IPS-NIHi7 (cell line): ENCODE measurements around the gene ACER1.
A peak's percentile ranks its signal among the peaks of the same experiment; 100 is the strongest.
"Not testable (repeated sequence)": the region's sequence is repeated elsewhere in the genome, so short reads cannot be mapped to it uniquely, and the experiment has no call there.

Experiments used
- DNase-seq: peaks from one replicate; pipeline ENCODE4 v3.0.0; 2012; ENCODE audit warnings: mixed read lengths; ENCODE audit errors: extremely low spot score

ACER1 gene

GRCh38 chr19:6333439-6333838, at the start of gene ACER1:
TSS of gene ACER1 (minus strand) at chr19:6333612. CDS start at chr19:6333551, 61 bp downstream.
- DNase-seq: no peak

- DNase-seq: no peak
These were observed 49.8 kb upstream of the ACER1 start for GRCh38 chr19:6383188-6383587.

- no peak for DNase-seq
These were observed 47.8 kb upstream of the ACER1 start for GRCh38 chr19:6381030-6381750.

- no peak for DNase-seq
These were observed 46.3 kb upstream of the ACER1 start for GRCh38 chr19:6379744-6380143.

- DNase-seq: no peak
These were observed 45.1 kb upstream of the ACER1 start for GRCh38 chr19:6378486-6378885.

- no peak for DNase-seq
These were observed 44.6 kb upstream of the ACER1 start for GRCh38 chr19:6378041-6378440.

GRCh38 chr19:6376512-6377190, 43.2 kb upstream of the ACER1 start:
- DNase-seq: no peak

GRCh38 chr19:6375411-6376010, 42.1 kb upstream of the ACER1 start, which contains the start of gene PSPN:
TSS of gene PSPN (minus strand) at chr19:6375933. CDS start at chr19:6375849, 84 bp downstream.
- DNase-seq: no peak

GRCh38 chr19:6374711-6375410, 41.4 kb upstream of the ACER1 start:
- no peak for DNase-seq

- DNase-seq: no peak
These were observed 40.8 kb upstream of the ACER1 start for GRCh38 chr19:6374161-6374709.

- no peak for DNase-seq
These were observed 40.3 kb upstream of the ACER1 start for GRCh38 chr19:6373813-6374108.

- DNase-seq: peak; percentile 93
These were observed 39.8 kb upstream of the ACER1 start for GRCh38 chr19:6373096-6373812.

- DNase-seq: peak; percentile 95
These were observed 39.2 kb upstream of the ACER1 start, which contains the start of gene ALKBH7 for GRCh38 chr19:6372594-6373095. TSS of gene ALKBH7 (plus strand) at chr19:6372794. CDS start at chr19:6372821, 27 bp downstream.

GRCh38 chr19:6364353-6364752, 30.9 kb upstream of the ACER1 start:
- no peak for DNase-seq

- no peak for DNase-seq
These were observed 29.0 kb upstream of the ACER1 start for GRCh38 chr19:6362351-6362801.

- DNase-seq: no peak
These were observed 28.6 kb upstream of the ACER1 start for GRCh38 chr19:6362027-6362350.

- DNase-seq: not testable (repeated sequence)
These were observed 27.4 kb upstream of the ACER1 start for GRCh38 chr19:6360857-6361216.

GRCh38 chr19:6360445-6360844, 27.0 kb upstream of the ACER1 start:
- not testable (repeated sequence) for DNase-seq

GRCh38 chr19:6359568-6360341, 26.3 kb upstream of the ACER1 start:
- DNase-seq: no peak

GRCh38 chr19:6358003-6358402, 24.6 kb upstream of the ACER1 start:
- no peak for DNase-seq
